Esophagus muscularis mucosa (tissue), 4 donors: Measurements from ENCODE around the gene PRDX1. TPM values are rescaled to one million over a fixed set of nuclear protein-coding genes. Genes with fewer than 3 reads are reported as not detected.
A peak's percentile ranks its signal among the peaks of the same experiment; 100 is the strongest.

Experiments used
- DNase-seq: peaks from one replicate; pipeline ENCODE4 v3.0.0-alpha.2; 2017; ENCODE audit errors: extremely low spot score
- H3K27ac ChIP-seq, 4 donors: fragments of 200-600 bp; sonication (generic); replicated peaks in 1 of 4; 1 replicate in 3 of 4; 2 replicates in 1 of 4; pipeline ENCODE4 v1.5.1; 2016 to 2019; ENCODE audit warnings: mild to moderate bottlenecking in 1 of 4
- H3K27me3 ChIP-seq, 4 donors: fragments of 200-600 bp; sonication (generic); one replicate each; pipeline versions ENCODE4 v1.5.1 to v1.6.0; 2016 to 2019
- H3K36me3 ChIP-seq, 4 donors: fragments of 200-600 bp; sonication (generic); one replicate each; pipeline ENCODE4 v1.5.1; 2016 to 2019
- H3K4me1 ChIP-seq, 4 donors: fragments of 200-600 bp; sonication (generic); one replicate each; pipeline ENCODE4 v1.5.1; 2016 to 2019
- H3K4me3 ChIP-seq, 4 donors: fragments of 200-600 bp; sonication (generic); 1 replicate in 2 of 4; 2 replicates in 2 of 4; pipeline ENCODE4 v1.5.1; 2016 to 2019; ENCODE audit warnings: mild to moderate bottlenecking in 4 of 4, moderate library complexity in 1 of 4
- H3K9me3 ChIP-seq, 4 donors: fragments of 200-600 bp; sonication (generic); 1 replicate in 3 of 4; 2 replicates in 1 of 4; pipeline ENCODE4 v1.5.1; 2016 to 2019
- CTCF ChIP-seq, 3 experiments: fragments of 200-600 bp in 2 of 3; fragments of 450-650 bp in 1 of 3; sonication (generic) in 2 of 3; IDR thresholded peaks; one replicate each; pipeline ENCODE4 v1.5.1; 2017 to 2019; ENCODE audit warnings: antibody characterized with exemption in 3 of 3, mild to moderate bottlenecking in 2 of 3, moderate library complexity in 1 of 3
- EP300 ChIP-seq: sonication (generic); formaldehyde crosslinking; IDR thresholded peaks from one replicate; pipeline ENCODE4 v1.6.1; 2017; ENCODE audit warnings: antibody characterized with exemption
- POLR2A ChIP-seq: fragments of 450-650 bp; IDR thresholded peaks from one replicate; pipeline ENCODE4 v1.6.1; 2017; ENCODE audit warnings: antibody characterized with exemption, moderate library complexity, mild to moderate bottlenecking, low read depth
- POLR2AphosphoS5 ChIP-seq, 2 donors: sonication (generic); formaldehyde crosslinking; IDR thresholded peaks; one replicate each; pipeline ENCODE4 v1.6.1; 2017; ENCODE audit warnings: antibody characterized with exemption in 2 of 2
- WGBS: methylation state at CpG from one replicate; pipeline ENCODE4 v1.1.5; 2018; 5-methylcytosine and 5-hydroxymethylcytosine counted together
- intact Hi-C: fragments of 100-400 bp; cut with DNase I; formaldehyde crosslinking; loops from one replicate; pipeline ENCODE4 v1.15.1; 2023
- total RNA-seq, 4 donors: library from RNA; depleted of rRNA; stranded (reverse); fragments of >200 nt; gene quantifications; one replicate each; pipeline versions ENCODE4 v1.1.0 to v1.2.1, GENCODE V29; 2016

PRDX1 gene
- total RNA-seq, 4 donors from 2014 or later, result 244 to 349 (median 321) TPM

GRCh38 chr1:45510036-45510971 is 11.4 kb downstream of the PRDX1 start:
- no peak for DNase-seq
- TF ChIP-seq POLR2A (no peak), CTCF (IDR thresholded peaks at IDR 0.05) (no peak), POLR2AphosphoS5 (IDR thresholded peaks at IDR 0.05) (no peak), EP300 (no peak)
- H3K9me3 ChIP-seq, result no peaks in the 10 kb centered on the region
- no peak overlapping the region for H3K27ac ChIP-seq
- peaks cover 6 to 16% (median 14%) of the 10 kb centered on the region in 4 donors for H3K4me1 ChIP-seq
- peaks cover 54 to 73% (median 65%) of the 10 kb centered on the region in 4 donors for H3K36me3 ChIP-seq
- H3K4me3 ChIP-seq, result no peak overlapping the region
- intact Hi-C loops, result loop anchor here (5.0 kb wide), 1 partner anchor 57 kb away; no protein-coding TSS in a partner anchor
- 61% methylated on average over 9 of the region's 9 CpGs for WGBS
- H3K27me3 ChIP-seq, result no peaks in the 10 kb centered on the region

- peaks cover 37 to 55% (median 48%) of the 10 kb centered on the region in 4 donors for H3K36me3 ChIP-seq
These were observed 13.2 kb downstream of the PRDX1 start for GRCh38 chr1:45508295-45509151.

GRCh38 chr1:45507893-45508292 is 13.8 kb downstream of the PRDX1 start:
- H3K4me3 ChIP-seq, result no peak overlapping the region
- H3K9me3 ChIP-seq, result no peaks in the 10 kb centered on the region
- DNase-seq, result no peak
- no peaks in the 10 kb centered on the region for H3K27me3 ChIP-seq
- peaks cover 6 to 16% (median 14%) of the 10 kb centered on the region in 4 donors for H3K4me1 ChIP-seq
- H3K36me3 ChIP-seq, result peaks cover 31 to 49% (median 41%) of the 10 kb centered on the region in 4 donors
- TF ChIP-seq CTCF (IDR thresholded peaks at IDR 0.05), result no peak
- no peak for TF ChIP-seq POLR2A
- TF ChIP-seq POLR2AphosphoS5 (IDR thresholded peaks at IDR 0.05), result no peak
- no peak for TF ChIP-seq EP300
- intact Hi-C loops, result no loop called here
- 83% methylated on average over 4 of the region's 4 CpGs for WGBS
- H3K27ac ChIP-seq, result peak overlapping the region in 3 of 4 donors; percentile 20 to 60 (median 51)

More at GRCh38 chr1:45508295-45509151, 13.2 kb downstream of the PRDX1 start:
- intact Hi-C loops, result no loop called here
- 66% methylated on average over 15 of the region's 15 CpGs for WGBS
- Histone ChIP-seq H3K27ac (peak overlapping the region; percentile 20 to 60 (median 53)), H3K27me3 (no peaks in the 10 kb centered on the region), H3K4me3 (no peak overlapping the region), H3K4me1 (peaks cover 6 to 16% (median 14%) of the 10 kb centered on the region in 4 donors), H3K9me3 (no peaks in the 10 kb centered on the region)
- no peak for DNase-seq
- TF ChIP-seq EP300 (no peak), CTCF (IDR thresholded peaks at IDR 0.05) (peak; percentile 10 to 43 (median 11))

GRCh38 chr1:45507195-45507594 is 14.5 kb downstream of the PRDX1 start:
- peaks cover 25 to 42% (median 34%) of the 10 kb centered on the region in 4 donors for H3K36me3 ChIP-seq
- H3K27me3 ChIP-seq, result no peaks in the 10 kb centered on the region
- TF ChIP-seq POLR2A, result no peak
- no peak for TF ChIP-seq POLR2AphosphoS5 (IDR thresholded peaks at IDR 0.05)
- no peak for TF ChIP-seq EP300
- no peak for TF ChIP-seq CTCF (IDR thresholded peaks at IDR 0.05)
- no peak overlapping the region for H3K4me3 ChIP-seq
- intact Hi-C loops, result no loop called here
- 94% methylated on average over 6 of the region's 6 CpGs for WGBS
- no peak overlapping the region for H3K27ac ChIP-seq
- DNase-seq, result no peak
- peaks cover 6 to 16% (median 14%) of the 10 kb centered on the region in 4 donors for H3K4me1 ChIP-seq
- no peaks in the 10 kb centered on the region for H3K9me3 ChIP-seq
